Aorta (tissue), 5 donors: ENCODE measurements around the gene KLHL14. TPM values are rescaled to one million over a fixed set of nuclear protein-coding genes. Genes with fewer than 3 reads are reported as not detected.
"Not testable (repeated sequence)": the region's sequence is repeated elsewhere in the genome, so short reads cannot be mapped to it uniquely, and the experiment has no call there.

Experiments used
- ATAC-seq: fragments of 200-7000 bp; cut with Tn5 transposase; one replicate; pipeline ENCODE4 v1.9.1; 2022; ENCODE audit warnings: moderate library complexity; ENCODE audit not compliant: low FRiP score
- DNase-seq, 2 donors: peaks; one replicate each; pipeline ENCODE4 v3.0.0-alpha.2; 2020
- H3K27ac ChIP-seq, 2 donors: one replicate each; pipeline ENCODE4 v1.5.1; 2013; ENCODE audit warnings: low read length in 2 of 2, mild to moderate bottlenecking in 2 of 2, moderate library complexity in 2 of 2, control low read depth in 1 of 2, inconsistent platforms in 1 of 2, low read depth in 1 of 2
- H3K27me3 ChIP-seq, 2 donors: one replicate each; pipeline ENCODE4 v1.6.1; 2013; ENCODE audit warnings: control low read depth in 1 of 2, low read length in 1 of 2, mild to moderate bottlenecking in 1 of 2, moderate library complexity in 1 of 2; ENCODE audit not compliant: insufficient read depth in 2 of 2, control insufficient read depth in 1 of 2
- H3K36me3 ChIP-seq, 2 donors: one replicate each; pipeline ENCODE4 v1.6.1; 2013; ENCODE audit warnings: control low read depth in 1 of 2, low read length in 1 of 2, mild to moderate bottlenecking in 1 of 2; ENCODE audit not compliant: insufficient read depth in 2 of 2, control insufficient read depth in 1 of 2
- H3K4me1 ChIP-seq, 2 donors: one replicate each; pipeline ENCODE4 v1.6.1; 2013; ENCODE audit warnings: low read length in 2 of 2, control low read depth in 1 of 2, mild to moderate bottlenecking in 1 of 2, moderate library complexity in 1 of 2; ENCODE audit not compliant: insufficient read depth in 2 of 2, control insufficient read depth in 1 of 2
- H3K4me3 ChIP-seq, 2 donors: one replicate each; pipeline ENCODE4 v1.5.1; 2013; ENCODE audit warnings: low read length in 2 of 2, control low read depth in 1 of 2, mild to moderate bottlenecking in 1 of 2
- H3K9me3 ChIP-seq: one replicate; pipeline ENCODE4 v1.6.1; 2013; ENCODE audit warnings: mild to moderate bottlenecking, low read length; ENCODE audit not compliant: control insufficient read depth
- WGBS, 2 donors: extraction: QIAGEN DNeasy Blood & Tissue Kit; methylation state at CpG; one replicate each; pipeline ENCODE4 v1.1.7; 2013; 5-methylcytosine and 5-hydroxymethylcytosine counted together
- intact Hi-C, 2 donors: fragments of 100-400 bp; cut with DNase I; formaldehyde crosslinking; loops; one replicate each; pipeline versions ENCODE4 v1.14.2 to v1.15.0; 2022
- polyA plus RNA-seq, 2 donors: library from polyadenylated mRNA; stranded (reverse); fragments of 200-250 nt; gene quantifications; one replicate each; pipeline ENCODE4 v1.2.3, GENCODE V29; 2013
- total RNA-seq, 2 donors: library from RNA; stranded (reverse); fragmentation: NEBNext Ultra II Directional; extraction: Animal tissue kit (Norgen Biotek cat#: 25700); gene quantifications; one replicate each; pipeline ENCODE4 v1.2.1, GENCODE V29; 2021
- donor health status: healthy with polysubstance abuse.
- donor health status: Bipolar disorder and iron deficiency.
- donor health status: DM: no; HTN: no; CAD: no.
- donor health status: DM: no; HTN: no; CAD: no.
- donor health status: DM: yes; HTN: yes; CAD: no.

Gene KLHL14
- total and polyA plus RNA-seq, 4 donors: 0.09 to 0.36 TPM; not detected in 2

GRCh38 chr18:32668956-32669355 lies 103.9 kb downstream of the KLHL14 start:
- ATAC-seq: no peak
- H3K4me3 ChIP-seq: no peak overlapping the region
- intact Hi-C loops: no loop called here

GRCh38 chr18:32661486-32662299 lies 111.1 kb downstream of the KLHL14 start:
- no peak for ATAC-seq
- Histone ChIP-seq H3K27ac (no peak overlapping the region), H3K4me3 (no peak overlapping the region), H3K36me3 (no peaks in the 10 kb centered on the region), H3K4me1 (no peaks in the 10 kb centered on the region), H3K27me3 (no peaks in the 10 kb centered on the region), H3K9me3 (no peaks in the 10 kb centered on the region)
- 27 to 32% methylated on average over 2 of the region's 2 CpGs for WGBS, 2 donors
- no peak for DNase-seq
- intact Hi-C loops: no loop called here

More at GRCh38 chr18:32668956-32669355, 103.9 kb downstream of the KLHL14 start:
- H3K27me3 ChIP-seq: no peaks in the 10 kb centered on the region
- H3K36me3 ChIP-seq: no peaks in the 10 kb centered on the region
- DNase-seq: no peak
- WGBS, 2 donors: 95 to 97% methylated on average over 1 of the region's 1 CpG
- no peaks in the 10 kb centered on the region for H3K9me3 ChIP-seq
- no peak overlapping the region for H3K27ac ChIP-seq
- H3K4me1 ChIP-seq: no peaks in the 10 kb centered on the region

GRCh38 chr18:32654507-32654906 lies 118.3 kb downstream of the KLHL14 start:
- H3K9me3 ChIP-seq, intact Hi-C loops, DNase-seq, ATAC-seq, H3K27ac ChIP-seq, H3K4me1 ChIP-seq, H3K27me3 ChIP-seq, H3K4me3 ChIP-seq, H3K36me3 ChIP-seq: not testable (repeated sequence)
- WGBS, 2 donors: 83 to 92% methylated on average over 3 of the region's 3 CpGs

GRCh38 chr18:32637659-32638058 lies 135.2 kb downstream of the KLHL14 start:
- H3K4me3 ChIP-seq, intact Hi-C loops, H3K9me3 ChIP-seq, DNase-seq, H3K4me1 ChIP-seq, H3K27ac ChIP-seq, H3K27me3 ChIP-seq, H3K36me3 ChIP-seq, ATAC-seq: not testable (repeated sequence)
- 81 to 84% methylated on average over 1 of the region's 1 CpG for WGBS, 2 donors

GRCh38 chr18:32637226-32637625 lies 135.6 kb downstream of the KLHL14 start:
- peaks cover 1% of the 10 kb centered on the region for H3K9me3 ChIP-seq
- H3K4me3 ChIP-seq: no peak overlapping the region
- no peaks in the 10 kb centered on the region for H3K4me1 ChIP-seq
- ATAC-seq (no peak), DNase-seq (no peak)
- intact Hi-C loops: no loop called here
- H3K36me3 ChIP-seq: no peaks in the 10 kb centered on the region
- H3K27me3 ChIP-seq: no peaks in the 10 kb centered on the region
- H3K27ac ChIP-seq: no peak overlapping the region
- WGBS, 2 donors: 84 to 89% methylated on average over 2 of the region's 2 CpGs

GRCh38 chr18:32634876-32635431 lies 137.9 kb downstream of the KLHL14 start:
- Histone ChIP-seq H3K36me3 (no peaks in the 10 kb centered on the region), H3K4me3 (no peak overlapping the region), H3K27me3 (peaks cover 0 to 1% of the 10 kb centered on the region in 2 donors), H3K9me3 (peaks cover 1% of the 10 kb centered on the region), H3K27ac (no peak overlapping the region), H3K4me1 (no peaks in the 10 kb centered on the region)
- WGBS, 2 donors: 74 to 81% methylated on average over 5 of the region's 5 CpGs
- intact Hi-C loops: no loop called here
- no peak for ATAC-seq
- DNase-seq: no peak

- Histone ChIP-seq H3K9me3 (peaks cover 1% of the 10 kb centered on the region), H3K27me3 (peaks cover 0 to 1% of the 10 kb centered on the region in 2 donors), H3K4me1 (no peaks in the 10 kb centered on the region), H3K27ac (no peak overlapping the region), H3K36me3 (no peaks in the 10 kb centered on the region), H3K4me3 (no peak overlapping the region)
- no peak for ATAC-seq
- DNase-seq: peak in 1 of 2 donors; percentile 74
- WGBS, 2 donors: 78% methylated on average over 16 of the region's 16 CpGs
- intact Hi-C loops: no loop called here
These were observed 142.7 kb downstream of the KLHL14 start for GRCh38 chr18:32629981-32630700.

- H3K36me3 ChIP-seq: no peaks in the 10 kb centered on the region
- ATAC-seq (no peak), DNase-seq (no peak)
- H3K27ac ChIP-seq: no peak overlapping the region
- intact Hi-C loops: no loop called here
- 91 to 93% methylated on average over 2 of the region's 2 CpGs for WGBS, 2 donors
- H3K9me3 ChIP-seq: peaks cover 1% of the 10 kb centered on the region
- peaks cover 0 to 1% of the 10 kb centered on the region in 2 donors for H3K27me3 ChIP-seq
- no peak overlapping the region for H3K4me3 ChIP-seq
- H3K4me1 ChIP-seq: no peaks in the 10 kb centered on the region
These were observed 143.5 kb downstream of the KLHL14 start for GRCh38 chr18:32629292-32629691.
